CD4-positive, alpha-beta T cell (primary cell): ENCODE data around the gene RCL1. TPM values are rescaled to one million over a fixed set of nuclear protein-coding genes. Genes with fewer than 3 reads are reported as not detected.

Source experiments
- ATAC-seq: fragments of 200-7000 bp; cut with Tn5 transposase; one replicate; pipeline ENCODE4 v1.10.0; 2022; ENCODE audit warnings: mild to moderate bottlenecking; ENCODE audit not compliant: poor library complexity
- CTCF ChIA-PET: fragments of 350-600 bp; sonication (Branson Sonifier 250); formaldehyde crosslinking; loops from one replicate; lab custom pipeline; 2021; ENCODE audit warnings: antibody characterized with exemption, inconsistent platforms; lab: Charles Lee
- POLR2A ChIA-PET: fragments of 350-600 bp; sonication (Branson Sonifier 250); formaldehyde crosslinking; loops from one replicate; lab custom pipeline; 2021; ENCODE audit warnings: antibody characterized with exemption, inconsistent platforms; lab: Charles Lee
- DNase-seq, 14 experiments: peaks; one replicate each; pipeline ENCODE4 v3.0.0-alpha.2; 2013 to 2020; ENCODE audit warnings: mixed read lengths in 2 of 14
- H3K27ac ChIP-seq, 2 donors: one replicate each; pipeline versions ENCODE4 v1.5.1 to v1.7.0; 2013; ENCODE audit warnings: low read length in 2 of 2, low read depth in 1 of 2, mild to moderate bottlenecking in 1 of 2
- H3K27me3 ChIP-seq, 2 experiments: 1 replicate in 1 of 2; 2 replicates in 1 of 2; pipeline versions ENCODE4 v1.6.1 to v1.7.0; 2013; ENCODE audit warnings: low read length in 2 of 2, control low read depth in 1 of 2, mild to moderate bottlenecking in 1 of 2, moderate library complexity in 1 of 2; ENCODE audit not compliant: insufficient read depth in 2 of 2, control insufficient read depth in 1 of 2
- H3K36me3 ChIP-seq: one replicate; pipeline ENCODE4 v1.6.1; 2013; ENCODE audit warnings: low read length, control low read depth; ENCODE audit not compliant: insufficient read depth
- H3K4me1 ChIP-seq: one replicate; pipeline ENCODE4 v1.6.1; 2013; ENCODE audit warnings: low read length, control low read depth; ENCODE audit not compliant: insufficient read depth
- H3K4me3 ChIP-seq: one replicate; pipeline ENCODE4 v1.5.1; 2013; ENCODE audit warnings: mild to moderate bottlenecking, low read length, moderate library complexity
- H3K9me3 ChIP-seq, 2 experiments: 1 replicate in 1 of 2; 2 replicates in 1 of 2; pipeline versions ENCODE4 v1.6.1 to v1.7.0; 2013; ENCODE audit warnings: low read length in 2 of 2, mild to moderate bottlenecking in 2 of 2, control low read depth in 1 of 2, moderate library complexity in 1 of 2; ENCODE audit not compliant: control insufficient read depth in 1 of 2, insufficient read depth in 1 of 2
- H3K27ac Mint-ChIP-seq: one replicate; pipeline ENCODE4 v1.8.0; 2020; ENCODE audit warnings: mixed read lengths
- H3K27me3 Mint-ChIP-seq: one replicate; pipeline ENCODE4 v1.8.0; 2021; ENCODE audit warnings: mixed read lengths
- H3K36me3 Mint-ChIP-seq: one replicate; pipeline ENCODE4 v1.8.0; 2021; ENCODE audit warnings: low read depth, mixed read lengths
- H3K4me1 Mint-ChIP-seq: one replicate; pipeline ENCODE4 v1.8.0; 2021; ENCODE audit warnings: low read depth, mixed read lengths
- H3K4me3 Mint-ChIP-seq: one replicate; pipeline ENCODE4 v1.8.0; 2020; ENCODE audit warnings: mild to moderate bottlenecking, mixed read lengths
- H3K9me3 Mint-ChIP-seq: one replicate; pipeline ENCODE4 v1.8.0; 2020; ENCODE audit warnings: mixed read lengths
- CTCF ChIP-seq: fragments of 200-600 bp; IDR thresholded peaks from one replicate; pipeline ENCODE4 v1.8.0; 2022; ENCODE audit warnings: antibody characterized with exemption, mild to moderate bottlenecking
- intact Hi-C, 2 experiments: fragments of 100-400 bp; cut with DNase I in 1 of 2; cut with micrococcal nuclease in 1 of 2; formaldehyde crosslinking; loops; one replicate each; pipeline versions ENCODE4 v1.15.1 to v1.9.0; 2023 to 2025; cut with DNase I, micrococcal nuclease
- total RNA-seq, 174 experiments: library from RNA in 2 of 174; stranded (reverse) in 2 of 174; gene quantifications; one replicate each; pipeline ENCODE4 v1.2.3 and lab custom pipeline; 2021 to 2026

Gene RCL1
- total RNA-seq, 2 experiments from 2014 or later = 33.8 to 35.5 TPM

- H3K27me3 Mint-ChIP-seq = no peaks in the 10 kb centered on the region
- DNase-seq = peak in 3 of 14 experiments; percentile 25 to 53 (median 50)
- intact Hi-C loops = loop anchor here in 1 of 2 experiments (2.0 to 10.0 kb wide), 2 partner anchors 36 to 1952 kb away; partner anchors contain the start of gene PUM3
- H3K4me1 Mint-ChIP-seq = peaks cover 70% of the 10 kb centered on the region
- ChIA-PET POLR2A (interaction anchor here (1.4 kb wide), 1 partner anchor 188 kb away, joined by 7 read pairs; the partner anchor contains the start of gene JAK2), CTCF (interaction anchor here (0.8 to 1.3 kb wide), 5 partner anchors 13 to 56 kb away, joined by 3 to 5 read pairs (median 4); partner anchors contain the start of gene AK3)
- H3K9me3 ChIP-seq = no peaks in the 10 kb centered on the region
- no peaks in the 10 kb centered on the region for H3K9me3 Mint-ChIP-seq
- H3K4me1 ChIP-seq = peaks cover 19% of the 10 kb centered on the region
- peaks cover 13% of the 10 kb centered on the region for H3K36me3 Mint-ChIP-seq
- TF ChIP-seq CTCF = peak; percentile 36
- H3K4me3 Mint-ChIP-seq = no peak overlapping the region
- no peak overlapping the region for H3K27ac Mint-ChIP-seq
- H3K27ac ChIP-seq = no peak overlapping the region
- H3K27me3 ChIP-seq = no peaks in the 10 kb centered on the region
- H3K4me3 ChIP-seq = no peak overlapping the region
- no peak for ATAC-seq
- no peaks in the 10 kb centered on the region for H3K36me3 ChIP-seq
Observed at GRCh38 chr9:4796988-4797853, 4.5 kb downstream of the RCL1 start.

- ChIA-PET CTCF (interaction anchor here (0.8 to 1.3 kb wide), 3 partner anchors 13 to 38 kb away, joined by 3 to 4 read pairs (median 3); no protein-coding TSS in a partner anchor), POLR2A (interaction anchor here (1.4 kb wide), 1 partner anchor 187 kb away, joined by 7 read pairs; the partner anchor contains the start of gene JAK2)
- Mint-ChIP-seq H3K27ac (peak overlapping the region; percentile 28), H3K4me3 (no peak overlapping the region), H3K27me3 (no peaks in the 10 kb centered on the region), H3K4me1 (peaks cover 68% of the 10 kb centered on the region), H3K36me3 (peaks cover 8% of the 10 kb centered on the region), H3K9me3 (no peaks in the 10 kb centered on the region)
- intact Hi-C loops = loop anchor here in 1 of 2 experiments (2.0 to 10.0 kb wide), 2 partner anchors 37 to 1953 kb away; partner anchors contain the start of gene PUM3
- Histone ChIP-seq H3K27me3 (no peaks in the 10 kb centered on the region), H3K4me1 (peaks cover 16% of the 10 kb centered on the region), H3K36me3 (no peaks in the 10 kb centered on the region), H3K27ac (no peak overlapping the region), H3K9me3 (no peaks in the 10 kb centered on the region), H3K4me3 (no peak overlapping the region)
- no peak for TF ChIP-seq CTCF
- no peak for ATAC-seq
- DNase-seq = no peak
Observed at GRCh38 chr9:4797854-4798150, 5.1 kb downstream of the RCL1 start.

GRCh38 chr9:4798281-4799032 is 5.7 kb downstream of the RCL1 start:
- no peak overlapping the region for H3K27ac ChIP-seq
- peaks cover 7% of the 10 kb centered on the region for H3K36me3 Mint-ChIP-seq
- H3K9me3 Mint-ChIP-seq = no peaks in the 10 kb centered on the region
- no peak for ATAC-seq
- H3K36me3 ChIP-seq = no peaks in the 10 kb centered on the region
- TF ChIP-seq CTCF = no peak
- H3K4me3 Mint-ChIP-seq = peak overlapping the region; percentile 2
- peaks cover 74% of the 10 kb centered on the region for H3K4me1 Mint-ChIP-seq
- ChIA-PET CTCF (interaction anchor here (0.8 kb wide), 1 partner anchor 39 kb away, joined by 3 read pairs; no protein-coding TSS in a partner anchor), POLR2A (no interaction called here)
- peak overlapping the region; percentile 28 for H3K27ac Mint-ChIP-seq
- H3K4me3 ChIP-seq = no peak overlapping the region
- no peak for DNase-seq
- intact Hi-C loops = loop anchor here in 1 of 2 experiments (10.0 kb wide), 1 partner anchor 1954 kb away; the partner anchor contains the start of gene PUM3
- no peaks in the 10 kb centered on the region for H3K9me3 ChIP-seq
- H3K27me3 ChIP-seq = no peaks in the 10 kb centered on the region
- peaks cover 14% of the 10 kb centered on the region for H3K4me1 ChIP-seq
- no peaks in the 10 kb centered on the region for H3K27me3 Mint-ChIP-seq
